COR-L47 (cell line): ENCODE data around the gene ANO6.
"Not testable (repeated sequence)": the region's sequence is repeated elsewhere in the genome, so short reads cannot be mapped to it uniquely, and the experiment has no call there.

Experiments used
- DNase-seq: peaks from one replicate; lab custom pipeline; 2025; lab: John Stamatoyannopoulos, UW

Gene ANO6

GRCh38 chr12:45314770-45315169 is 98.9 kb downstream of the ANO6 start:
- DNase-seq = no peak

DNA sequence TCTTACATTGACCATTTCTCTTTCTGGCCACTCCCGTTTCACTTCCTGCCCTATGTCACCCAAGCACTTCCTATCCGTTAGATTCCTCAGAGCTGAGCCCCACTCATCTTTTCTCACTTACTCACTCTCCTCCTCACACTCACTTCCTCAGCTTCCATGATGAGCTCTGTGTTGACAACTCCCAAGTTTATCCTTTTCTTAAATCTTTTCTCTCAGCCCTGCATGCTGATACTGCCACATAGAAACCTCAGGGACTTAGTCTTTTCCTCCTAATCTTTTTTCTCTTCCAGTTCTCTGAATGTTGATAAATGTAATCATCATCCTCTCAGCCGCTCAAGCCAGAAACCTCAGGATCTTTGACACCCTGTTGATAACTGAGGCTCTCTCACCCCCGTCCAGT is 99.6 kb downstream of the ANO6 start:
- no peak for DNase-seq

DNA sequence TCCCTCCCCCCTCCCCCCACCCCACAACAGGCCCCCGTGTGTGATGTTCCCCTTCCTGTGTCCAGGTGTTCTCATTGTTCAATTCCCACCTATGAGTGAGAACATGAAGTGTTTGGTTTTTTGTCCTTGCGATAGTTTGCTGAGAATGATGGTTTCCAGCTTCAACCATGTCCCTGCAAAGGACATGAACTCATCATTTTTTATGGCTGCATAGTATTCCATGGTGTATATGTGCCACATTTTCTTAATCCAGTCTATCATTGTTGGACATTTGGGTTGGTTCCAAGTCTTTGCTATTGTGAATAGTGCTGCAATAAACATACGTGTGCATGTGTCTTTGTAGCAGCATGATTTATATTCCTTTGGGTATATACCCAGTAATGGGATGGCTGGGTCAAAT is 101.4 kb downstream of the ANO6 start:
- not testable (repeated sequence) for DNase-seq

DNA sequence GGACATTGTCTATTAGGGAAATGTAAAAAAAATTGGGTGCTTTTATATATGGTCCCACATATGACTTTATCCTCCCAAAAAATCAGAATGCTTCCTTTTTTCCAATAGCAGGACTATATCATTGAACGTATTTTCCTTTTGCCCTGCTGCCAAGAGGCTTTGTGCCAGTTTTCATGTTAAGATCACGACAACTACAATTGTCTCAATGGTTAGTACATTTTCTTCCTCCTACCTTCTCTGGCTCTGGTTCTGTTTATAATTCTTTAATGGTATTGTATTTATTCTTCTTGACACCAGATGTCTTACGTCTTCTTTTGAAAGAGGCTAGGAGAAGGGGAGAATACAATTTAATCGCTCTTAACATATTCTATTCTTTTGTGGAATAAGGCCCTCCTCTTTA is 106.9 kb downstream of the ANO6 start:
- DNase-seq = no peak

DNA sequence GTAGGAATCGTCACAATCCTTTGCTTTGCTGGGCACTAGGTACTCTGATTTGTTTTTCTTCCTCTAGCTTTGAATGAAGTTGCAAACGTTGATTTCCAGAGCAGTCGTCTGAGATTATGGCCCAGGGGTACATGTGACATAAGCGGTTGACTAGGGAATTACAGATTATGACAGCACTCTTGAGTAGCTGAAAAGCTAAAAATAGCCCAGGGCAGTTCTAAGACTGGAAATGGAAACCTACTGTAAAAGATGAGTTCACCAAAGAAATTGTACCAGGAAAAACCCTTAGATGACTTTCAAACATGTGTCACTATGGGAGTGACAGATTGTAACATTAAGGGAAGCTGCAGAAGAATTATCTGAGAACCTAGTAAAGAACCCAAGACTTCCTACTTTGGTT is 108.5 kb downstream of the ANO6 start:
- no peak for DNase-seq

GRCh38 chr12:45326358-45326975 is 110.6 kb downstream of the ANO6 start:
- DNase-seq = no peak

DNA sequence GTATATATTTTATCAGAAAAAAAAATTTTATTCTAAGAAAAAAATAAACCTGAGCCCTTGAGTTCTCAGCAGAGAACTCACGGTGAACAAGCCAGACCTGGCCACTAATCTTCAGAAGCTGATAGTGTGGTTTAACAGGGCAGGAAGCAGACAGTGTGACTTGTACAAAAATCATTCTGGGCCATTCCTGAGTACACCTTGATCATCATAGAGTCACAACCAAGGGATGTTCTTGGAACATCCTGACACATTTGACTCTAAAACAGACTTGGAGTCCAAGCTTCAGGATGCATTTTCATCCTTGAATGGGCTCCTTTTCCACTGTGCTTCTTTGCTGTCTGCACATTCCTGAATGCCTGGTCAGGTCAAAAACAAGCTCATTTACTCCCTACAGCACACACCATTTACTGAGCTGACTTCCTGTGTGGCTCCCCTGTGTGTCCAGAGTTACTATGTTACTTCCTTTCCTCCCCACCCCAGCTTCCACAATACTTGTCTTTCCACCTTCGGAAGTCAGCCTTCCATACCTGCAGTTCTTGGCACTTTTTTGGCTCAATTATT is 112.0 kb downstream of the ANO6 start:
- DNase-seq = no peak

GRCh38 chr12:45329238-45329637 is 113.3 kb downstream of the ANO6 start:
- DNase-seq = no peak

DNA sequence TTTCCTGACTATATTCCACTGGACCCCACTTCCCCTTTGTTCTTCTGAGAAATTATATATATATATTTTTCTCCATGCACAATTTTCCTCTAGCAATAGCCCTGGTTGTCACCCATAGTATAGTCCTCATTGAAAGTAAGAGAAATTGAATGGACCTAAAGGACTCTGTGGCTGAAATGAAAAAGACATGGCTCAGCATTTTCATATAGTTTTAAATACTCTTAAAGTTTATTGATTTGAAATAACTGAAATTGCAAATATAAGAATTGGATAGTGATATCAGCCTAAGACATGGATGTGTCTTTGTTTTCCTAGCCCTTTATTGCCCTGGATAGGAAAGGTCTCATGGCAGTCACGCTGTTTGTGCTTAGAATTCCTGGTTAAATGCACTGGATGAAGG is 113.8 kb downstream of the ANO6 start:
- DNase-seq = no peak

DNA sequence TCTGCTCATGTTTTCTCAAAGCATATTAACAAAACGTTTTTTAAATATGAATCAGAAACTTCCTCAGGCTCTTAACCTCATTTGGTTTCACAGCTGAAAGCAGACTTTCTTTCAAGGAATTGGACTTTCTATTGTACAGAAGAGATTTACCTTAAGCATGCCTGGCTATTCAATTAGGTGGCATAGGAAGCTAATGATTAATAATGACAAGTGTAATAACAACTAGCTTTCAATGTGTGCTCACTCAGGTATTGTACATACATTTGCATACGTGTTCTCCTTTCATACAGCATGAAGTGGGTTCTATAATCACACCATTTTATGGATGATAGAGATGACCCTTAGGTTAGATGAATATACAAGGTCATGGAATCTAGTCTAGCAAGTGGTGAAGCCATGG is 115.7 kb downstream of the ANO6 start:
- DNase-seq = no peak

DNA sequence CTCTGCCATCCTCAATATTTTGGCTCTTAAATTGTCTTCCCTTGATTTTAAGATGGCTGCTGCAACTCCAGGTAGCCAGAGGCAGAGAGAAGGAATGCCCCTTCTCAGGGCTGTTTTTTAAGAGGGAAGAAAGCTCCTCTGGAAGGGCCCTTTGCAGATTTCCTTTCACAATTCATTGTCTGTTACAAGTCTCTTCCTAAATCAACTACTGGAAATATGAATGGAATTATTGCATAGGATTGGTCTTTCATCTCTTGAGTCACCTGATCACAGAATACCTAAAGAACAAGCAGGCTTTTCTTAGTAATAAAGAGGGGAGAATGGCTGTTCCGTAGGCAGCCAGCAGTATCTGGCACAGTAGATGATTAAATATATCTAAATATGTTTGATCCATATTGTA is 118.5 kb downstream of the ANO6 start:
- no peak for DNase-seq

DNA sequence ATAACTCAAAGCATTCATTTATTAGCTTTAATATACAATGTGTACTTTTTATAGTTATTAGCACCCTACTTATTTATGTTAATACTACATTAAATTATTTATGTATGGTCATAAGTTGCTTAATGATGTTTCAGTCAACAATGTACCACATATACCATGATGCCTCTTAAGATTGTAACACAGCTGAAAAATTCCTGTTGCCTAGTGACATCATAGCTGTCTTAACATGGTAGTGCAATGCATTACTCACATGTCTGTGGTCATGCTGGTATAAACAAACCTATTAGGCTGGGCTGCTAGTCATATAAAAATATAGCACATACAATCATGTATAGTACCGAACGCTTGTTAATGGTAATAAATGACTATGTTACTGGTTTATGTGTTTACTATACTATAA is 120.4 kb downstream of the ANO6 start:
- no peak for DNase-seq

DNA sequence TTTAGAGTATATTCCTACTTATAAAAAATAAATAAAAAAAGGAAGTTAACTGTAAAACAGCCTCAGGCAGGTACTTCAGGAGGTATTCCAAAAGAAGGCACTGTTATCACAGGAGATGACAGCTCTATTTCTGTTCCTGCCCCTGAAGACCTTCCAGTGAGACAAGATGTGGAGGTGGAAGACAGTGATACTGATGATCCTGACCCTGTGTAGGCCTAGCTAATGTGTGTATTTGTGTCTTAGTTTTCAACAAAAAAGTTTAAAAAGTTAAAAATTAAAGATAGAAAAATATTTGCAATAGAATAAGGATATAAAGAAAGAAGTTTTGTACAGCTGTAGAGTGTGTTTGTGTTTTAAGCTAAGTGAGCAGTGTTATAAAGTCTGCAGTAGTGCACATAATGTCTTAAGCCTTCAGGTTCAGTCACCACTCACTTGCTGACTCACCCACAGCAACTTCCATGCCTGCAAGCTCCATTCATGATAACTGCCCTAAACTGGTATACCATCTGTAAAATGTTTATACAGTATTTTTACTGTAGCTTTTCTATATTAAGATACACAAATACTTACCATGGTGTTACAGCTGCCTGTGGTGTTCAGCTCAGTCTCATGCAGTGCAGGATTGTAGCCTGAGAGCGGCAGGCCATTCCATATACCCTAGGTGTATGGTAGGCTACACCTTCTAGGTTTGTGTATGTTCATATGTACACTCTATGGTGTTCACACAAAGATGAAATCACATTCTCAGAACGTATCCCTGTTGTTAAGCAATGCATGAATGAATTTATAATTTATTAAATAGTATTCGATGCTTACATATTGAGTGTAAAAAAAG is 121.1 kb downstream of the ANO6 start:
- no peak for DNase-seq

DNA sequence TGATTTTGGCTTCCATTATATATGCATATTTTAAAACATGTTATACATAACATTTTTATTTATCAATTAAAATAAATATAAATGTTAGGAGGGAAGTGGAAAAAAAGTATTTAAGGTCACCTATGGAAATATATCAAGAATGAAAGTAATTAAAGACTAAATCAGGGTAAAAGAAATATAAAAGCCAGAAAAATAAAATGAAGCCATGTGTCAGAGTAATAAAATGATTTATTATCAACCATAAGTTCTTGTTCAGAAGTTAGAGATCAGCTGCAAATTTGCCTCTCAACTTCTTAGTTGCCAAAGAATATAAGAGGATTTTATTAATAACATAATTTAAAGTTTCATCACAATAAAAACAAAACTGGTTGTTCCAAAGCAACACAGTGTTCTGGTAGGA is 121.9 kb downstream of the ANO6 start:
- DNase-seq = no peak

DNA sequence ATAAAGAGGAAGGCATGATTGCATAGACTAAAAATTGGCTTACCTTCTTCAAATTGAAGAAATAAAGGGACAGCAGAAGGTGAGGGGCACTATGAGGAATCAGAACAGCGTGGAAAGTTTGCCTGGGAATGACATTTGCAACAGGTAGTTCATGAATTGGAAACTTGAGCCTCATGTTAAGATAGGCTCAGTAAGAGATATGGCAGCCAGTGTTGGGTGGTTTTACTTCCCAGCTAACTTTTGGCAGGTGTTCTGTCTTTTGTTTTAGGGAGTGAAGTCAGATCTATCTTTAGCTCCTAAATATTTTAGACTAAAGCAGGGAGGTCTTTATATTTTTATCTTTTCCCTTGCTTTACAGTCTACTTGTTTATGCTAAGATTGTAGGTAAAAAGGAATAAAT is 122.4 kb downstream of the ANO6 start:
- no peak for DNase-seq

DNA sequence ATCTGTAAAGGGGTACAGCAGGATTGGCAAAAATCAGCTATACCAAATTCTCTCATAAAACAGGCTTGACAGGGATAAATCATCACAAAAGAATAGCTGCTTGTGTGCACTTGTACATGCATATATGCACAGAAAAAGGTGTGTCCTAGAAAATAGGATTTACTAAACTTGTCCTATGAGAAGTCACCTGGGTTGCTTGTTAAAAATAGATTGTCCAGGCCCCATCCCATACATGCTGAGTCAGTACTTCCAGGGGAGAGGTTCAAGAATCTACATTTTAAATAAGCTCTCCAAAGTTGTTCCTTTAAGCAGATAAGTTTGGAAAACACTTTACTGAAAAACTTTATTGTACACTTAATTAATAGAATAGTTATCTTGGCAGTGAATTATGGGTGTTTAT is 123.1 kb downstream of the ANO6 start:
- no peak for DNase-seq

DNA sequence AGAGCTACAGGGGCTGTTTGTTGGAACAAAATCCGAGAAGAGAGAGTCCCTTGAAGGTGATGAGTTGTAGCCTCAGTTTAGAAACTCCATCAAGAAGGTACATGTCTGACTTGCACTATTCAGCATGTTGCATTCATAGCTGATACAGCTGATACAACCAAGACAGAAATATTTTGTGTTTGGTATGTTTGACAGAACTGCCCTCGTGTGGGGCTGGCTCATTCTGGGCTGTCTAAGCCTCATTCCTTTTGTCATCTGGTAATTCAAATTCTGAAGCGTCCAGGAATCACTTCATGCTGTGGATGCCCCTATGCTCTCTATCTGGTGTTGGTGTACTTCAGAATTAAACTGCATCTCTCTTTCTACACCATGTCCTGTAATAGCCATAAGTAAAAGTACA is 126.3 kb downstream of the ANO6 start:
- DNase-seq = no peak

DNA sequence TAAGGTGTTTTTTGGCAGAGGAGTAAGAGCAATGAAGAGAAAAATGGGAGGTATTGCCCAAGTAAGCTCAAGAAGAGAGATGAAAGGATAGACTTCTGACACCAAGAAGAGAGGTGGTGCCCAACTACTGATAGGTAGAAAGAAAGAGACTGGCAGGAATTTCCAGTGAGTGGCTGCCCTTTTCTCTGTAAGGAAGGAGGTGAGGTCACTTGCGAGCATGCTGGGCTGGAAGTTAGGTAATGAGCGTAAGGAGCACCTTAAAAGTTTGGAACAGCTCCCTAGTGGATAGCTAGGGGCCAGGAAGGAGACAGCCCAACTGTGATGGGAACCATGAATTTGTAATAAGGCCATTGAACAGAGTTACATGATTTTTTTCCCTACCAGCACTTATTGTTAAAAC is 127.0 kb downstream of the ANO6 start:
- no peak for DNase-seq

DNA sequence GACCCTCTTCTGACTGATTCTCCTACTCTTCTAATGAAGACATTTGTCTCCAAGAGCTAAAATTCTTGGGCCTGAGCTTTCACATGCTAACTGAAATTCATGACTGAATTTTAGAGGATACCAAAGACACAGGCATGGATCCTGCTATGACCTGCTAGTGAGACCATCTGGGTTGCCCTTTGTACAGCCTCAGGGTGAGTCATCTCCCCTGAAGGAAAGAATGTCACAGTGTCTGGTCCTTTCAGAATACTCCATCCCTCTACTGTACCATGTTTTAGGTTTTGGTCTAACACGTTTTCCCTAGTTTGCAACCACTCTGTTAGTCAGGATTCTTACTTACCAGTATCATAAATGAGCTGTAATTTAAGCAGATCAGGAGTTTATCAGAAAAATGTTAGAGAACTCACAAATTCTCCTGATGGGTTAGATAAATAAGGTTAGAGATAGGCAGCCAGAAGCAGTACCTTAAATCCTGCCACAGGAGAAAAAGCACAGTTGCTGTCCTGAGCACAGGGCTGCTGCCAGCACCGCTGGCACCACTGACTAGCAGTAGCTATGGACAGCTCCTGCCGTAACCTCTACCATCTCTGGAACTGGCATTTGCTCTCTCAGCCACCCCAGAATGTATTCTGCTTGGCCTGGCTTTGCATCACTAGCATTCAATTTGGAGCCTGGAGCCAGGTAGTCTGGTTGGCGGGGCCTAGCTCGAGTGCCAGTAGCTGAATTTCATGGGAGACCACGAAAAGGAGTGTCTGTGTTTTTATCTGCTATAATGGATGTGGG is 127.6 kb downstream of the ANO6 start:
- no peak for DNase-seq

GRCh38 chr12:45348311-45348710 is 132.4 kb downstream of the ANO6 start:
- DNase-seq = no peak

DNA sequence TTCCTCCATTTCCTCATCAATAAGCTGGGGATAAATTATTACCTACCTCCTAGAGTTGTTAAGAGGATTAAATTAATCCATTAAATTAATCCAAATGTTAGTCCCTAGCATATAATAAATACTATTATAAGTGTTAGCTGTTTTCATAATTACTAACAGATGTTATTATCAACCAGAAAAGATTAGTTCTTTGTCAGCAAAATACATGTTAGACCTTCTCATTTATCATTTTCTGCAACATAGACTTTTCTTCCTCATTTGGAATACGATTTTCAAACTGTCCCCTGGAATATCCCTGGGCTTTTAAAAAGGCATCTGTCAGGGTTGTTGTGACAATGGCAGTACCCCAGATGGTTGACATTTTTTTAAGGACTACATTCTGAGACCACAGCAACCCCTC is 133.1 kb downstream of the ANO6 start:
- no peak for DNase-seq

DNA sequence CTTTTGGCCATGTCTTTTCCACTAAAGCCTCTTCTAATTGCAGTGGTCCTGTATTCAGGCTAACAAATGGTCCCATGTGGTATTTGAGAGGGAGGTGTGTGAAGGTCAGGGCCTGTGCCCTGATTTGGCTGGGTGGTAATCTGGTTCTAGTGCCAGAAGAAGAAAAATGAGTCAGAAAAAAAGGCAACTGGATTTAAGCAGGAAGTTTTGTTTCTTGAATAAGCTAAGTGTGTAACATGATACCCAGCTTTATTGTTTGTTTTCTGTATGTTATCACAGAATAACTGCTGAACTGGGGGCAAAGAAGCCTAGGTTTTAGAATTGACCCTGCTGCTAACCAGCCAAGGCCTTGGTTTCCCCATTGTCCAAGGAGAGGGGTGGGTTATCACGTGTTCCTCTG is 134.0 kb downstream of the ANO6 start:
- no peak for DNase-seq

GRCh38 chr12:45350861-45351260 is 135.0 kb downstream of the ANO6 start:
- DNase-seq = no peak
